NCI-H774 (cell line): ENCODE data around the gene TMEM147.

Experiments
- DNase-seq: peaks from one replicate; lab custom pipeline; 2025; lab: John Stamatoyannopoulos, UW

TMEM147 gene

DNA sequence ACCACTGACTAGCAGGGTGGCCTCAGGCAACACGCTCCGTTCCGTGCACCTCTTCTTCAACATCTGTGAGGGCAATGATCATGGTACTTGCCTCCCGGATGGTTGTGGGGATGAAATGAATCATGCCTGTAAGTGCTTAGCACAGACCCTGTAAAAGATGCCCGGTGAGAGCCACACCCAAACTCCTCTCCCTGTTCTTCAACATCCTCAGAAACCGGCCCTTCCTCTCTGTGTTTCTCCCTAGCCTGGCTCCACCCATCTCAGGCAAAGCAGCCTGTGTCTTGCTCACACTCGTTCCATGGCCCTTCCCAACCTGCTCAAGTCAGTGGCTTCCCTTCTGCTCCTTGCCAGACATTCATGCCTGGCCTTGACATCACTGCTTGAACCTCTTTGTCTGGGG is 26.1 kb upstream of the TMEM147 start:
- DNase-seq, result no peak

DNA sequence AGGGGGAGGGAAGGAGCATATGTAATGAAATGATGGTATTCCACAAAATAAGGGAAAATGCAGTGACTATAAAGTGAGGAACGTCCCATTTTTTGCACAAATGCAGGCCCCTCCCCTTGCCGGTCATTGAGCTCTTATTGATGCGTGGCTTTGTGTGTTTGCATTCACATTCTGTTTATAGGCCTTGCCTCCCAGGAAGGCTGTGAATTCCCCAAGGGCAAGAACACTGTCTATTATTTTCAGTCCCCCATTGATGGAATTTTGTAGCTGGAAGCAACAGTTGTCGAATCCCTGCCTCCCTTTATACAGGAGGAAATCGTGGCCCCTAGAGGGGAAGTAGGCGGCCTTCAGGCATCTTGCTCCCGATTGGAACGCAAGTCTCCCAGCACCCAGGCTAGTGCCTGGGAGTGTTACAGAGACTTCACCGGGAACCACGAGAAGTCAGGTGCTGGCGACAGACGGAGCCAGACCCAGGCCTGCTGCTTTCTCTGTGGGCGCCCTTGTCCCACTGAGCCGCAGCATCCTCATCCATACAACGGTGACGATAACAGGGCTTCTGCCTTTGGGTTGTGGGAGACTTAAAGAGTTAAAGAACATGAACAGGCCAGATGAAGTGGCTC is 24.2 kb upstream of the TMEM147 start:
- no peak for DNase-seq

DNA sequence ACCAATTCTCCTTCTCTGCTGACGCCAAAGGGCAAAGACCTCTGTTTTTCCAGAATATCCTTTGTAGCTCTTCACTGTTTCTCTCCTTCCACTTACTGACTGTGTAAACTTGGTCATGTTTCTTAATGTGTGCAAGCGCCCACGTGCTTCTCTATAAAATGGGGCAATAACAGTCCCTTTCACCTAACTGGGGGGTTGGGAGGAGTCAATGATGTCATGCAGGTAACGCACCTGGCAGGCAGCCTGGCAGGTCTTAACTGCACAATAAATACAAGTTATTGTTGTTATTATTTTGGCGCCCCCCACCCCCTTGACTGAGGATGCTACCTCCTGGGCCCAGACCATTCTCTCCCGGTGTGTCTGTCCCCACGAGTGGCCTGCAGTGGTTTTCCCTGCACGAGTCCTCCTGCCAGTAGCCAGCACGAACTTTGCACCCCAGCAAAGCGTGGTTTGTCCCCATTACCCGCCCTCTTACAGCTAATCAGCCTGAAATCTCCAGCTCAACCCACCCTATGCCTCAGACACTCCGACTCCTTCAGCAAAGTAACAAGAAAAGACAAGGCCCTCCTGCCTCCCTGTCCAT is 22.6 kb upstream of the TMEM147 start:
- DNase-seq, result no peak

DNA sequence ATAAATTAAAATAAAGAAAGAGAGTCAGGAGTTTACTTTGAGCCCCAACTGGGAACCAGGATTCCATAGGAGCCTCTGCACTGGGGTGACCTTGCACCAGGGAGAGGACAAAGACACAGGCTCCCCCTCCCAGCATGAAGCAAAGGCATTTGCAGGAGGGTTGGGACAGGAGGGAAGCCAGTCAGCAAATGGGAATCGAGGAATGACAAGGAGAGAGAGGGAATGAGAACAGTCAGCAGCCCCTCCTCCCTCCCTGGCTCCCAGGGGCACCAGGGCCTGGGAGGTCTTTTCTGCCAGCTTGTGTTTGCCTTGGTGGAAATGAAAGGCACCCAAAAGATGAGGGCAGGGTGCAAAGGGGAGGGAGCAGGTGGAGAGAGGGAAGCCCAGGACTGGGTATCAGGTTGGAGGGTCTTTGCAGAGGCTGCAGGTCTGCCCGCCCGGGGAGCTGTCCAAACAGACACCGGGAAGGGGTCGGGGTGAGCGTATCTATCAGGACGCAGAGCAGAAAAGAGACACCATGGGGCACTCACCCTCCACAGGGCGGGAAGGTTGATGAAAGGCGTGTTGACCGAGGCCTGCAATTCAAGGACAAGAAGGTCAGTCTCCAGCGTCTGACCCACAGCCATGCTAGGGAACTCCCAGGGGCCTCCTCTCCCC is 21.1 kb upstream of the TMEM147 start:
- DNase-seq, result no peak

DNA sequence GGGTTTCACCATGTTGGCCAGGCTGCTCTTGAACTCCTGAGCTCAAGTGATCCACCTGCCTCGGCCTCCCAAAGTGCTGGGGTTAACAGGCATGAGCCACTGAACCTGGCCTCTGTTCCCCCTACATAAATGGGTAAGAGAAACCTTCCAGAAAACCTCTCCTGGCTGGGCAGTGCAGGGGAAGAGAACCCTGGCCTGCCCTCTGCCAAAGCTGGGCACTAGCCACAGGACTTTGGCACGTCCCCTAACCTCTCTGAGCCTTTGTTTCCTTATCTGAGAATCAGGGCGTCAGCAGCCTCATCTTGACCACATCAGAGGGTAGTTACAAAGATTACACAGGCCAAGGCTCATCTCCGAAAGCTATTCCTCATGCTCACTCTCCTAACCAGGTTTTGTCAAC is 19.6 kb upstream of the TMEM147 start:
- no peak for DNase-seq

DNA sequence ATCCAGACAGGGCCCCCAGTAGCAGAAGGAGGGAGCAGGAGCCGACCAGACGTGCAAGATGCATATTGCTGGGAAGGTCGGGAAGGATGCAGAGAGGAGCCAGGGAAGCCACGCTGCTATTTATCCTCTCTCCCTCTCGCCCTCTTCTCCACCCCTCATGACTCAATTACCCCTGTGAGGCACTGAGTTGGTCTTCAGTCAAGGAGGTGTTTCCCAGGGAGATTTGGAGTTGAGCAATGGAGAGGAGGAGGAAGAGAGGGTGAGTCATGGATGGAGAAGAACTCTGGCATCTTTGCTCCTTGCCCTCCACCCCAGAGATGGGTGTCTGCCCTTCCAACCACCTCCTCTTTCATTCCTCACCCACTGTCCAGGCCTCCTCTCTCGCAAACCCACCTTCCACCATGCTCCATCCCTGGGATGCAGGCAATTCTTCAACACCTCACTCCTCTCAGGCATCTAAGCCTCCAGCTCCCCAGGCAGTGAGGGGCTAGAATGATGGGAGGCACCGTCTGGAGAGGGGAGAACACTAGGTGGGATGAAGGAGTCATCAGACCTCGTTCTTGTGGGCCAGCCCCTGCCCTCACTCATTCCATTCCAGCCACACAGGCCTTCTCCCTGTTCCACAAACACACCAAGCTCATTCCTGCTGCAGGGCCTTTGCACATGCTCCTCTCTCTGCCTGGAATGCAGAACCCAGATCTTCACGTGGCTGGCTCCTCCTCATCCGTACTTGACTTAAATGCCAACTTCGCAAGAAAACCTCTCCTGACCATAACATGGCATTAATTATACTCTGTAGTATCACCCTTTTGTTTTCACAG is 17.0 kb upstream of the TMEM147 start, which contains the start of gene SBSN:
Gene SBSN, minus strand, starts transcription at position 94 of the 821 bp plus-strand sequence. Its CDS starts 30 bp downstream, at position 64.
- DNase-seq, result no peak

DNA sequence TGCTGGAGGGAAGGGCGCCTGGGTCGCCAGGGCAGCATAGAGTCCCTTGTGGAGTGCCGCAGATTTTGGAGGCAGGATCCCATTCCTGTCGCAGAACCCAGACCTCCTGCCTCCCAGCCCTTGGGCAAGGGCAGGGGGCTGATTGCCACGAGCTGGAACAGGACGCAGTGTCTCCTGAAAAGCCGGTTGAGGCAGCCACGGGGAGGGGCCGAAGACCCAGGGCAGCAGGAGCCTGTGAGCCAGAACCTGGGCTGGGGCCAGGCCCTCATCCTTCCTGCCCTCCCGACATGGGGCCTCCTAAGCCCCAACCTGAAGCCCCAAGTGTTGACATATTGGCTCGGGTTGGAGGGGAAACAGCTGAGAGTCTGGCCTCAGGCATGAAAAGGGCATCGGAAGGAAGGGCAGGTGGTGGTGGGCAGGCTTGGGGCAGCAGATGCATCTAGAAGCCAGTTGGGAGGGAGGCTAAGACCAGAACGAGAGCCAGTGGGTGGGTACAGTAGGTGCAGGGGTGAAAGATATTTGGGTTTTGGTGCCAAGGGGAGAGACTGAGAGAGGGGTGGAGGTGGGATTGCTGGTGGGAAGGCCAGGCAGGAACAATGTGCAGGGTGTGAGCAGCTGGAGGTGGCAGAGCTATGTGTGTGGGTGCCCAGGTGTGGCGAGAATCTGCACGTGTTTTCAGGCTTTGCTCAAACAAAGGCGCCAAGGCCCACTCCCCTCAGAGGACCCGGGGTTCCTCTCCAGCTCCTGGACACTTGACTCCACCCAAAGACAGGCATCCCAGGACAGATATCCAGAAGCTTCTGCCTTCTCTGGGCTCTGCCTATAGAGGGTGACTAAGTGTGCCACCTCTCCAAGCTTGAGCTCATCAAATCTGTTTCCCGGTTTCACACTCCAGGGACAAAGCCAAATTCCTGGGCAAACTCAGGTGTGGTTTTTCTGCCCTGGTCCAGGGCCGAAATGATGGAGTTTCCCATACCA is 15.9 kb upstream of the TMEM147 start:
- DNase-seq, result no peak

DNA sequence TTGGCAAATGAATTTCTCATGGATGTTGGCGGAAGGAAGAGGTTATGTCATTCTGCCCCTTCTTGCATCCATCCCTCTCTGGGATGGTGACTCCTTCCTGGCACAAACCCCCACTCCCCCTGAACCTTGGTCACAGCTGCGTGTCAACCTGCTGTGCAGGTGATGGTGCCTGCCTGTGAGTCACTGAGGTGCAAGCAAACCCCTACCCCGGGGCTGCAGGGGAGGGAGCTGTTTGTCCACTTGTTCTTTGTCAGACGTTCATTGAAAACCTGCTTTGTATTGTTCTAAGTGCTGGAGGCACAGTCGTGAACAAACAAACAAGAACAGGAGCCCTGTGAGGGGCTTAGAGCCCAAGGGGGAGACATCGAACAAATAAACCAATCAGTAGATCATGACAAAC is 14.1 kb upstream of the TMEM147 start:
- DNase-seq, result peak; percentile 20

DNA sequence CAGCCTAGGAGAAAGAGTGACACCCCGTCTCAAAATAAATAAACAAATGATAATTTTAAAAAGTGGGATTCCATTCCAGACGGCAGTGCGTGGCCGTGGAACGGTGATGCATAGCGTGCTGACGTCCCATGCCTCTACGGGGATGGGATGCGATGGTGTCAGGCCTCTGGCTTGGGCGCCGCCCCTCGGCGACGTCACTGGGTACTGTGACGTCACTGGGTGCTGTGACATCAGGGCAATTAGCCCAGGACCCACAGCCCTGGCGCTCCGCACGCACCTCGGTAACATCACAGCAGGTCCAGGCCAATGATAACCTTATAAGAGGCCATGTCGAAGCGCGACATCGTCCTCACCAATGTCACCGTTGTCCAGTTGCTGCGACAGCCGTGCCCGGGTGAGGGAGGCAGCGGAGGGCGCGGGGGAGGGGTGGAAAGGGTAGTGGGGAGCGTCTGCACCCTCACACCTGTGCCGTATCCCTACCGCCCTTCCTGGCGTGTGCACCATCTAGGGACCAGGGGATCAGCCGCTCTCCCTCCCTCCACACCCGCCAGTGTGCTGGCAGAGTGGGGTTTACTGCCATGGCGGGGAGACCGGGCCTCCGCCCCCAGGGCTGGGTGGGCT is 12.1 kb upstream of the TMEM147 start, which contains the start of gene GAPDHS:
Gene GAPDHS, plus strand, starts transcription at position 256 of the 621 bp plus-strand sequence. Its CDS starts 72 bp downstream, at position 328.
- no peak for DNase-seq

DNA sequence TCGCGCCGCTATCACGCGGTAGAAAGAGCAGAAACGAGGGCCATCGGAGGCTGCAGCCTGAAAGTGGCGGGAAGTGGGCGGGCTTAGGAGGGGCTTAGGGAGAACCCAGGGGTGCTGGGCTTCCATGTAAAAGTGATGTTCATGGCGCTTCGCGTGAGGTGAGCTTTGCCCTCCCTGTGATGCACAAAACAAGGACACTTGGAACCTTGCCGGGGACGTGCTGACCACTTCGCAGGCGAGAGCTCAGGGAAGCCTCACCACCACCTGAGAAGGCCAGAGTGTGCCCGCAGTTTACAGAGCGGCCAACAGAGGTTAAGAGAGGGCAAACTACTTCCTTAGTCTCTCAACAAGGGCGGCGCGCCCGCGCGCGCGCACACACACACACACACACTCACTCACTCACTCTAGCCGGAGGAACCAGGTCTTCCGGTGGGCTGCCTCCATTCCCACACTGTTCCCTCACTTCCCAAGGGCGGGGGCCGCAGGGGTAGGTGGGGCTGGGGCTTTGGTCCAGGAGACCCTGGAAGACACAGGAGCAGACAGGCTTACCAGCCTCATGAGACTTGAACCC is 11.5 kb upstream of the TMEM147 start:
- peak; percentile 1 for DNase-seq

DNA sequence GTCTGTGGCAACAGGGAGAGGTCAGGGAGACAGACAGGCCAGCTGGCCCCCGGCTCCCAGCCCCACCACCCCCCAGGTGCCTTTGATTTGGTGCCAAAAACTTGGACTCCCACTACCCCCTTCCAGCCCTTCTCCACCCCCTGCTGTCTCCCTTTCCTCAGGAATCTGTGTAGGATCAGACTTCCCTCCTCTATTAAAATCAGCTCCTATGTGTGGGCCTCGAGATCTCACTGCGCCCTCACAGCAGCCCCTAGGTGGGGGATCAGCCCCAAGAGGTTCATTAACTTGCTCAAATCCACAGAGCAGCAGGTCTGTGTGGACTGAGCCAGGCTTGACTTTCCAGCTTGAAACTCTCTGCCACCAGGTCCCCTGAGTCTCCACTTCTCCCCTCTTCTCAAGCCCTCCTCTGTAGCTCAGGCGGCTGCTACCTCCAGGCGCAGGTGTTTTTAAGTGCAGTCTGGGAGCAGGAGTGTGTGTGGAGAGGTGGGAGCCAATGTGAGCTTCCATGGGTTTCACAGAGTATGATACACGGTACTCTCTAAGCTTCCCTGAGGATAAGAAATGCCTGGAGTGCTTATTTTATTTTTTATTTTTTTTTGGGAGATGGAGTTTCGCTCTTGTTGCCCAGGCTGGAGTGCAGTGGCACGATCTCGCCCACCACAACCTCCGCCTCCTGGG is 10.5 kb upstream of the TMEM147 start:
- no peak for DNase-seq

DNA sequence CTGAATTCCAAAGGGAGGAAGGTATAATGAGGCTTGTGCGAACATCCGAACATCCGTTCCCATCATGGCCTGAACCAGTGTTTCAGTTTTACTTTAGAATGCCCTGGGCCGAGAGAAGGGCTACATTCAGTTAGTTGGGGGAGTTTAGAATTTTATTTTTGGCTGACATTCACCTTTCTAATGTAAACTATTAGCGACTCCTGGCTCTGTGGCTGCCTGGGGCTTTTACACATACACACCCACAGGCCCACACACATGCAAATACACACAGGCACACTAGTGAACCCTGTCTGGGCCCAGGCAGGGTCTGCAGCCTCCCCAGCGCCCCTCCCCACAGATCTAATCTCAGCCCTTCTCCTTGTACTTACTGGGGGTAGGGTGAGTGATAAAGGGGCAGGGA is 6.1 kb upstream of the TMEM147 start:
- no peak for DNase-seq

DNA sequence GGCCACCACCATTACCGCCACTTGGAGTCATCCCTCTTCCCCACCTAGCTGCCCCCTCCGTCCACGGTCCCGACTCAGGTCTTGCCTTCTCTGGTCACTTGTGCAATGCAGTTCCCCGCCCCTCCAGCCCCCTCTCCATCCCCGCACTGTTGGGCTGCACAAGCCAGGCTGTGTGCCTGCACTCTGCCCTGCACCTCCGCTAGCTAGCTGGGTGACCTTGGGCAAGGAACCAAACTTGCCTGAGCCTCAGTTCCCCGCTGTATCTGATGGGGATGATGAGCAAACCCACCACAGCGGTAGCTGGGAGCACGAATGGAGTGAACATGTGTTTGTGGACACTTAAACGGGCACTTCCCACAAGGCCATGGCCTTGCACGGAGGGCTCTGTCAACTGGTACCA is 5.6 kb upstream of the TMEM147 start:
- DNase-seq, result no peak

DNA sequence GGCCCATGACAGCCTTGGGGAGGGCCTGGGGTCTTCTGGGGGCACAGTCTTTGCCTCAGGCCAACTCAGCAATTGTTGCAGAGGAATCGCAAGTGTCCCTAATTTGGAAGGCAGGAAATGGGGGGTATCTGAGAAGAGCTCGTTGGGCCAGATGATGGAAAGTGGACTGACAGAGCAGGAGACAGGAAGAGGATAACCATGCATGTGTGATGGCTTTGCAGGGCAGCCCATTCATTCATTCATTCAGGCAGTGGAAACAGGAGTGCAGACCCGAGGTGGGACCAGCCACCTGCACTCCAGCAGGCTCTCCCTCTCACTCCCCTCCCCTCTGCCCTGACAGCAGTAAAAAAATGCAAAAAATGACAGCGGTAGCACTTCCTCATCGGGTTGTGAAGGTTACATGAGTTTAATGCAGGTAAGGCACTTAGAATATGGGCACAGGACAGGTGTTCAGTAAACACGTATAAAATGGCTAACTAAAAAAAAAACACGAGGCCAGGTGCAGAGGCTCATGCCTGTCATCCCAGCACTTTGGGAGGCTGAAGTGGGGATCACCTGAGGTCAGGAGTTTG is 5.0 kb upstream of the TMEM147 start:
- no peak for DNase-seq

DNA sequence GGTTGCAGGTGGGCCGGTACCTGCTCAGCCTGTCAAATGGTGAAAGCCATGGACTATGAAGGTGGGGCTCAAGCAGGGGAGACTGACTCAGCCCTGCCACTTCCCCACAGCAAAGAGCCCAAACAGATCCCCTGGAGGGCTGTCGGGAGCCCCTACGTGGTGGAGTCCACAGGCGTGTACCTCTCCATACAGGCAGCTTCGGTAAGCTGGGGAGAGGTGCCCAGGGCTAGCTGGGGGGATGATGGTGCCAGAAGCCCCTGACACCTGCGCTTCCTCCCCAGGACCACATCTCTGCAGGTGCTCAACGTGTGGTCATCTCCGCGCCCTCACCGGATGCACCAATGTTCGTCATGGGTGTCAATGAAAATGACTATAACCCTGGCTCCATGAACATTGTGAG is 3.2 kb upstream of the TMEM147 start:
- DNase-seq, result no peak

DNA sequence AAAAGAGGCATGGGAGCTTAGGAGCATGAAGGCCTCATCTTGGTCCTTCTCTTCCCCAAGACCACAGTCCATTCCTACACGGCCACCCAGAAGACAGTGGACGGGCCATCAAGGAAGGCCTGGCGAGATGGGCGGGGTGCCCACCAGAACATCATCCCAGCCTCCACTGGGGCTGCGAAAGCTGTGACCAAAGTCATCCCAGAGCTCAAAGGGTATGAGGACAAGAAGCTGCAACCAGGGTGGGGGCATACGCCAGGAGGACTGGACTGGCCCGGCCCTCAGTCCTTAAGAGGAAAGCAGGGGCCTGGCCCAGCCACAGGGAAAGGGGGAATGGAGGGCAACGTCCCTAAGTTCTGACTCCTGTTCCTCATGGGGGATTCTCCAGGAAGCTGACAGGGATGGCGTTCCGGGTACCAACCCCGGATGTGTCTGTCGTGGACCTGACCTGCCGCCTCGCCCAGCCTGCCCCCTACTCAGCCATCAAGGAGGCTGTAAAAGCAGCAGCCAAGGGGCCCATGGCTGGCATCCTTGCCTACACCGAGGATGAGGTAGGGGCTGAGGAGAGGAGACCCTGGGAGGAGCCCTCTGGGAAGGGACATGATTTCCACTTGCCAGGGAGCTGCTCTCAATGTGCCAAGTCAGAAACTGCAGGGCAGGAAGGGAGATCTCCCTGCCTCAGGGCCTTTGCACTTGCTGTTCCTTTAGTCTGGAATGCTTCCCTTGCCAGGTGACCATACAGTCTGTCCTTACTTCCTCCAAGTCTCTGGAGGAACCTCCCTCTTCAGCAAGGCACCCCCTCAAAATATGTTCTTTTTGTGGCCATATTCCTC is 1.9 kb upstream of the TMEM147 start:
- DNase-seq, result no peak

DNA sequence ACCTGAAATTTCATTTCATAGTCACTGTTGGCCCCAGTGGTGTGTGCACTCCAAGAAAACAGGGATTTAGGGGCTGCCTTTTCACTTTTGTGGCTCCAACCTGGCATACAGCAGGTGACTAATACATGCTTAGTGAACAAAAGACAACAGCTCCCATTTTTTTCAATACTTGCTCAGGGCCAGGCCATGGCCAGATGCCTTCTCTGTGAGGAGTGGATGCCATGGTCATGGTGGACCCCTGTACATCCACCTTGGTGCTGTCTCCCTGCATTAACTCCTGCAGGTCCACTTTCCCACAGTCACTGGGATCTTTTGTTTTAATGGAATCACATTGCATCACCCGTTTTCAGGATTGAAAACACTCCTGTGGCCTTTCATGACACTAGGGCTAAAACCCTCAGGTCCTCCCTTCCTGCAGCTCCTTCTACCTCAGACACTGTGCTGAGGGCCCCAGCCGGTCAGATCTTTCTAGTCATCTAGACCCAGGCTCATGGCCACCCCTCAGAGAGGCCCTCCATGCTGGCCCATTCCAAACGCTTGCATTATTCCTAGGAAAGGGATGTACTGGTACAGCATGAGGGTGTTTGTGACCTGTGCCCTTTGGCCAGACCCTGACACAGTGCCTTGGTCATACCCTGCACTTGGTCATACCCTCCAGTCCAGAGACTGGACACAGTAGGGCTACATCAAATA is 1.2 kb upstream of the TMEM147 start:
- DNase-seq, result no peak

DNA sequence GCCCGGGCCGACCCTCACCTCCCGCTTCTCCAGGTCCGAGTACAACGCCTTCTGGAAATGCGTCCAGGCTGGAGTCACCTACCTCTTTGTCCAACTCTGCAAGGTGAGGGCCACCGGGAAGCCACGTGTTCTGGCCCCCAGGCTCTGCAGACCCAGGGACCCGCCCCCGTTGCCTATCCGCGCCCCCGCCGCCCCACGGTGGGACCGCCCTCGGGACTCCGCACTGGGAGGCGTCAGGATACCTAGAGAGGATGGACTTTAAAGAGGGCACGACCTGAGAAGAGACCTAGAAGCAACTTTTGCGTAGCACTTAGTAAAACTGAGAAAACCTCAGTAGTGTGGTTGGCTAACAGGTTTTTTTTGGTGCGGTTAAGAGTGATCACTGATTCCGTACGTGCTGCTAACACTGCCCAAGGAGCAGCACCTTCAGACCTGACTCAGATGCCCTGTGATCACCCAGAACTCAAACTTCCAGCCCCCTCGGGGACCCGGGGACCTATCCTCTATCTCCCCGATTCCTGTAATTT is 492 bp downstream of the TMEM147 start:
- no peak for DNase-seq
